Peyer's patch (tissue), 4 donors: Measurements from ENCODE around the gene CFDP1. TPM values are rescaled to one million over a fixed set of nuclear protein-coding genes. Genes with fewer than 3 reads are reported as not detected.

Source experiments
- DNase-seq, 3 donors: peaks; one replicate each; pipeline ENCODE4 v3.0.0-alpha.2; 2017 to 2019
- H3K27ac ChIP-seq, 4 donors: fragments of 200-600 bp; sonication (generic); one replicate each; pipeline ENCODE4 v1.5.1; 2016 to 2019
- H3K27me3 ChIP-seq, 2 donors: fragments of 200-600 bp; sonication (generic); one replicate each; pipeline ENCODE4 v1.5.1; 2019
- H3K36me3 ChIP-seq, 3 donors: fragments of 200-600 bp; sonication (generic); one replicate each; pipeline ENCODE4 v1.5.1; 2016 to 2019
- H3K4me1 ChIP-seq, 4 donors: fragments of 200-600 bp; sonication (generic); one replicate each; pipeline ENCODE4 v1.5.1; 2016 to 2019
- H3K4me3 ChIP-seq, 4 donors: fragments of 200-600 bp; sonication (generic); 1 replicate in 3 of 4; 2 replicates in 1 of 4; pipeline ENCODE4 v1.5.1; 2016 to 2019; ENCODE audit warnings: mild to moderate bottlenecking in 1 of 4
- H3K9me3 ChIP-seq, 4 donors: fragments of 200-600 bp; sonication (generic); one replicate each; pipeline ENCODE4 v1.5.1; 2016 to 2019; ENCODE audit warnings: mild to moderate bottlenecking in 1 of 4
- CTCF ChIP-seq, 6 experiments: fragments of 450-650 bp in 4 of 6; fragments of 200-600 bp in 2 of 6; sonication (generic) in 1 of 6; IDR thresholded peaks; one replicate each; pipeline ENCODE4 v1.5.1; 2017 to 2019; ENCODE audit warnings: antibody characterized with exemption in 6 of 6, mild to moderate bottlenecking in 3 of 6, moderate library complexity in 1 of 6
- POLR2A ChIP-seq, 2 donors: fragments of 450-650 bp; IDR thresholded peaks; one replicate each; pipeline ENCODE4 v1.5.1; 2017; ENCODE audit warnings: antibody characterized with exemption in 2 of 2, mild to moderate bottlenecking in 2 of 2, moderate library complexity in 2 of 2
- total RNA-seq, 4 donors: library from RNA; depleted of rRNA; stranded (reverse); fragments of >200 nt; gene quantifications; one replicate each; pipeline ENCODE4 v1.1.0, GENCODE V29; 2016

Gene CFDP1
- total RNA-seq, 4 donors from 2014 or later, result 125 to 205 (median 156) TPM

GRCh38 chr16:75250809-75251279, 182.5 kb downstream of the CFDP1 start:
- Histone ChIP-seq H3K36me3 (peaks cover 0 to 4% (median 0%) of the 10 kb centered on the region in 3 donors), H3K4me3 (peak overlapping the region; percentile 44 to 88 (median 70)), H3K4me1 (peaks cover 7 to 66% (median 10%) of the 10 kb centered on the region in 4 donors), H3K27ac (peak overlapping the region; percentile 55 to 97 (median 94)), H3K9me3 (no peaks in the 10 kb centered on the region), H3K27me3 (no peaks in the 10 kb centered on the region)
- DNase-seq, result peak in 2 of 3 donors; percentile 77 to 88
- TF ChIP-seq POLR2A (IDR thresholded peaks at IDR 0.05), result peak; percentile 45 to 52
- no peak for TF ChIP-seq CTCF (IDR thresholded peaks at IDR 0.05)

DNA sequence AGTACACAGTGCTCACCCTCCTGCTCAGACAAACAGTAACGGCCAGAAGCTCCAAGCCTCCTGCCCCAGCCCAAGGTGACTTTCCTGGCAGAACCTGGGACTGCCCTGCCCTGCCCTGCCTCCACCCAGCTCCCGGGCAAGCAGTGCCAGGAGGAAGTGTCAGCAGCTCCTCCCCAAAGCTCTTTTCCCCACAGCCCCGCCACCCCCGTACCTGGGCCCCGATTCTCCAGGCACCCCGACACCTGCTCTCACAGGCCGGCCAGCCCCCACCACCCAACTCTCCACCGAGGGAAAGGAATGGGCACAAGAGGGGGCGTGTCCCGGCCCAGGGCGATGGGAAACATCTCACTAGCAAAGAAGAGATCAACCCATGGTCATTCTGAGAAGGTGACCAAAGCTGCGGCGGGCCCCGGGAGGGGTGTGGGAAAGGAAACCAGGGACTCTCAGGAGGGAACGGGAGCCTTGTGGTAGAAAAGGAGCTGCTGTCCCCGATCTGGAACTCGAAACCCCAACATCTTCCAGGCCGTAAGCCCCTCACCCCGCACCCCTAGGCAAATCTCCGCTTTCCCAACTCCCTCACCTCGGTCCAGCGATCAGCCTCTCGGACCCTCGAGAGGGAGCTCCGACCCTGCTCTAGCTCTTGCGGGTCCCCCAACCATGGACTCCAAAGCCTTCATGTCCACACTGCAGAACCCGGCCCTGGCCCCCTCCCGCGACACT, 183.1 kb downstream of the CFDP1 start:
- no peaks in the 10 kb centered on the region for H3K9me3 ChIP-seq
- peaks cover 0 to 4% (median 0%) of the 10 kb centered on the region in 3 donors for H3K36me3 ChIP-seq
- peak overlapping the region; percentile 44 to 88 (median 70) for H3K4me3 ChIP-seq
- peak overlapping the region; percentile 55 to 97 (median 94) for H3K27ac ChIP-seq
- peak in 2 of 3 donors; percentile 79 to 87 for DNase-seq
- TF ChIP-seq CTCF (IDR thresholded peaks at IDR 0.05), result no peak
- TF ChIP-seq POLR2A (IDR thresholded peaks at IDR 0.05), result peak; percentile 36 to 61
- peaks cover 11 to 71% (median 12%) of the 10 kb centered on the region in 4 donors for H3K4me1 ChIP-seq
- no peaks in the 10 kb centered on the region for H3K27me3 ChIP-seq

GRCh38 chr16:75249441-75249840, 183.9 kb downstream of the CFDP1 start:
- Histone ChIP-seq H3K27ac (peak overlapping the region in 3 of 4 donors; percentile 93 to 97 (median 96)), H3K9me3 (no peaks in the 10 kb centered on the region), H3K4me3 (peak overlapping the region in 3 of 4 donors; percentile 62 to 88 (median 77)), H3K27me3 (no peaks in the 10 kb centered on the region), H3K4me1 (peaks cover 12 to 79% (median 13%) of the 10 kb centered on the region in 4 donors), H3K36me3 (peaks cover 0 to 4% (median 0%) of the 10 kb centered on the region in 3 donors)
- TF ChIP-seq POLR2A (IDR thresholded peaks at IDR 0.05), result no peak
- no peak for TF ChIP-seq CTCF (IDR thresholded peaks at IDR 0.05)
- DNase-seq, result no peak

GRCh38 chr16:75248536-75249380, 184.5 kb downstream of the CFDP1 start:
- Histone ChIP-seq H3K4me3 (peak overlapping the region in 2 of 4 donors; percentile 77 to 88), H3K27ac (peak overlapping the region in 3 of 4 donors; percentile 93 to 97 (median 96)), H3K9me3 (no peaks in the 10 kb centered on the region), H3K36me3 (peaks cover 0 to 7% (median 0%) of the 10 kb centered on the region in 3 donors), H3K4me1 (peaks cover 12 to 86% (median 13%) of the 10 kb centered on the region in 4 donors), H3K27me3 (no peaks in the 10 kb centered on the region)
- no peak for TF ChIP-seq POLR2A (IDR thresholded peaks at IDR 0.05)
- no peak for TF ChIP-seq CTCF (IDR thresholded peaks at IDR 0.05)
- DNase-seq, result no peak

DNA sequence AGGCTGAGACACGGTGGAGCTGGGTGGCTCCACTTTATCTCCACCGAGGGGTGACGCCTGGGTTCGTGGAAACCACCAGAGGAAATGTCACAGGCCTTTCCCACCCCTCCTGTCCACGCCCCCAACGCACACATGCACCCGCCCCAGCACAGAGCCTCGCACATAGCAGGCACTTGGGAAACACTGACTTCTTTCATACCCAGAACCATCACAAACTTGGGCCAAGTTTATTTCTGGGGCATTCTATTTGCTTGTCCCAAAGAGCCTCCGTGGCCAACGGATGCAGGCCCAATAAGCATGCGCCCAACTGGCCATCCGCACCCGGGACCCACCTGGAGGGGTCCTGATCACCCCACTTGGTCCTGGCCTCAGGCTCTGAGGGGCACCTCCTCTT, 185.2 kb downstream of the CFDP1 start:
- TF ChIP-seq POLR2A (IDR thresholded peaks at IDR 0.05), result no peak
- H3K4me1 ChIP-seq, result peaks cover 12 to 85% (median 13%) of the 10 kb centered on the region in 4 donors
- H3K9me3 ChIP-seq, result no peaks in the 10 kb centered on the region
- peaks cover 0 to 13% (median 0%) of the 10 kb centered on the region in 3 donors for H3K36me3 ChIP-seq
- no peak overlapping the region for H3K4me3 ChIP-seq
- DNase-seq, result no peak
- peak overlapping the region in 3 of 4 donors; percentile 91 to 96 (median 93) for H3K27ac ChIP-seq
- H3K27me3 ChIP-seq, result no peaks in the 10 kb centered on the region
